DND-41 (cell line): ENCODE data around the gene AUTS2.

Experiments
- ATAC-seq: fragments of 200-7000 bp; cut with Tn5 transposase; 3 replicates; pipeline ENCODE4 v1.9.1; 2021; ENCODE audit warnings: low read depth; ENCODE audit not compliant: insufficient read depth
- DNase-seq: peaks from one replicate; pipeline ENCODE4 v3.0.0-alpha.2; 2020
- H2AFZ ChIP-seq: 2 replicates; pipeline ENCODE4 v1.6.0; 2012; ENCODE audit warnings: low read depth, low read length
- H3K27ac ChIP-seq: 2 replicates; pipeline ENCODE4 v1.5.1; 2012; ENCODE audit warnings: low read length, inconsistent platforms
- H3K27me3 ChIP-seq: fragments of 200-600 bp; sonication (generic); 2 replicates; pipeline ENCODE4 v1.6.0; 2012; ENCODE audit warnings: low read length, mild to moderate bottlenecking, inconsistent platforms; ENCODE audit not compliant: insufficient read depth, poor library complexity
- H3K36me3 ChIP-seq: 2 replicates; pipeline ENCODE4 v1.5.1; 2012; ENCODE audit warnings: low read length, inconsistent platforms; ENCODE audit not compliant: insufficient read depth
- H3K4me1 ChIP-seq: 2 replicates; pipeline ENCODE4 v1.5.1; 2012; ENCODE audit warnings: mild to moderate bottlenecking, low read length; ENCODE audit not compliant: insufficient read depth
- H3K4me2 ChIP-seq: 2 replicates; pipeline ENCODE4 v1.6.0; 2012; ENCODE audit warnings: mild to moderate bottlenecking, moderate library complexity, low read length, inconsistent platforms; ENCODE audit not compliant: insufficient read depth
- H3K4me3 ChIP-seq, 2 experiments: fragments of 200-600 bp in 1 of 2; shearing (Covaris generic) in 1 of 2; 2 replicates each; pipeline ENCODE4 v1.5.1; 2012 to 2016; ENCODE audit warnings: inconsistent platforms in 2 of 2, low read length in 2 of 2, mild to moderate bottlenecking in 2 of 2, low read depth in 1 of 2, moderate library complexity in 1 of 2
- H3K79me2 ChIP-seq: 2 replicates; pipeline ENCODE4 v1.6.0; 2012; ENCODE audit warnings: low read length, inconsistent platforms; ENCODE audit not compliant: insufficient read depth
- H3K9ac ChIP-seq: 2 replicates; pipeline ENCODE4 v1.6.0; 2012; ENCODE audit warnings: low read depth, mild to moderate bottlenecking, inconsistent platforms, low read length, moderate library complexity
- H3K9me3 ChIP-seq: 2 replicates; pipeline ENCODE4 v1.5.1; 2012; ENCODE audit warnings: low read length, moderate library complexity, mild to moderate bottlenecking, inconsistent platforms; ENCODE audit not compliant: insufficient read depth, severe bottlenecking
- H4K20me1 ChIP-seq: 2 replicates; pipeline ENCODE4 v1.6.0; 2012; ENCODE audit warnings: low read length; ENCODE audit not compliant: insufficient read depth
- CTCF ChIP-seq: IDR thresholded peaks from 2 replicates; pipeline ENCODE4 v1.5.1; 2012; ENCODE audit warnings: borderline replicate concordance, low read length, moderate library complexity, mild to moderate bottlenecking; ENCODE audit not compliant: poor library complexity, severe bottlenecking; ENCODE audit errors: extremely low read depth
- EZH2 ChIP-seq: IDR thresholded peaks from 3 replicates; pipeline ENCODE4 v1.6.1; 2012; ENCODE audit warnings: borderline replicate concordance, low read depth, mild to moderate bottlenecking, moderate library complexity, low read length, inconsistent platforms; ENCODE audit not compliant: severe bottlenecking

The AUTS2 gene

DNA sequence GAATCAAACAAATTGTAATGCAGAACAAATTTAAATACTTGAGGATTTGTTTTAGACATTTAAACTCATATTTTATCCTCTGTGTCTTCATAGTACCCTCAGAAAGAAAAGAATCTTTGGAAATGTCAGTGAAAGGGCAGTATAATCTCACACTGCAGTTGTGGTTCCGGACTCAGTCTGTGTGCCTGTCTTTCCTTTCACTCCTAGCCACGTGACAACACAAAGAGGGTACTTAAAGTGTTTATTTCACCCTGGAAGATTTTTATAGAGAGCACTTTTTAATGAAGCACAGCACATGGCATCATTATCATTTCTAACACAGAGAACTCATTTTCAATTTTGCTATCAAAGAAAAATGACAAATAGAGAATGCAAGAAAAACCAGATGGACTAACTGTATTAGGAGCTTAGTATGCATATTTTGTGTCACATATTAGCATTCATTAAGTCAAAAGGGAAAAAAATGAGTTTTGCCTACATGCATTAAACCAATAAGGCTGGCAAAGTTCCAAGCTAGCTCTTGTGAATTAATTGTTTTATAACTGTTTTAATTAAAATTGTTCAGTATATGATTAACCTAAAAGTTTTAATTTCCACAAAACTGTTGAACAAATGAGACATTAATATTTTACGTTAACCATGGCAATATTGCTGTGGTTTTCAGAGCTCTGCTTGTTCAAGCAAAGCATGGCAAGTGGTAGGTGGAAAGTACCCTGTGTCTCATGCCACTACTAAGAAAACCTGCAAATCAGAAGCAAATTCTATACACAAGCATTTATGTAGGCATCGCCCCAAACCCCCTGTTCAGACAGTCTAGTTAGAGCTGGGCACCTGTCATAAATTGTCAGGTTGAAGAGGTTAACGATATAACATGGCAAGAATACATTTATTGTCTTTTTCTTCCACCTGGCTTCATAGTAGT is 65.9 kb downstream of the AUTS2 start:
- H3K27ac ChIP-seq: no peak overlapping the region
- DNase-seq (no peak), ATAC-seq (no peak)
- H3K36me3 ChIP-seq: no peaks in the 10 kb centered on the region
- no peak overlapping the region for H3K4me3 ChIP-seq
- peaks cover 45% of the 10 kb centered on the region for H4K20me1 ChIP-seq
- no peak for TF ChIP-seq CTCF
- TF ChIP-seq EZH2: no peak
- H3K79me2 ChIP-seq: peaks cover 70% of the 10 kb centered on the region
- H3K4me1 ChIP-seq: no peaks in the 10 kb centered on the region
- no peaks in the 10 kb centered on the region for H3K9me3 ChIP-seq
- no peak overlapping the region for H2AFZ ChIP-seq
- H3K9ac ChIP-seq: no peak overlapping the region
- no peaks in the 10 kb centered on the region for H3K27me3 ChIP-seq
- no peak overlapping the region for H3K4me2 ChIP-seq

DNA sequence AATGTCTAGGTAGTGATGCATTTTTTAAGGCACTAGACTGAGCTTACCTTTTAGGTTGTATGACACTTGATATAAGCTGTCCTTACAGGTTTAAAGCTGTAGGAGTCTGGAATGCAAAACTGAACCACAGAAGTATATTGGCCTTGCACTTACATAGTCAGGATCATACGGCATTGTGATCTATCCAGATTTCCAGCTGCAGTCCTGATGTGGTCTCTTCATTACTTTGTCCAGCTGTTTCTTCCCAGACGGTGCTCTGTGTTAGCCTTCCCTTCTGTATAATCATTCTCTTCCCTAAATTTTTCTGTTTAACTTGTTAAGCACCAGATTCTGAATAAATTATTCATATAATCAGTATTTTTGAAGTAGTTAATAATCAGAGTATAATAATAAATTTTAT is 67.1 kb downstream of the AUTS2 start:
- no peaks in the 10 kb centered on the region for H3K9me3 ChIP-seq
- no peaks in the 10 kb centered on the region for H3K4me1 ChIP-seq
- no peak for ATAC-seq
- H3K4me2 ChIP-seq: no peak overlapping the region
- H3K9ac ChIP-seq: no peak overlapping the region
- TF ChIP-seq CTCF (no peak), EZH2 (no peak)
- H3K79me2 ChIP-seq: peaks cover 71% of the 10 kb centered on the region
- no peaks in the 10 kb centered on the region for H3K36me3 ChIP-seq
- no peak overlapping the region for H3K27ac ChIP-seq
- no peaks in the 10 kb centered on the region for H3K27me3 ChIP-seq
- peaks cover 43% of the 10 kb centered on the region for H4K20me1 ChIP-seq
- no peak overlapping the region for H3K4me3 ChIP-seq
- no peak for DNase-seq
- no peak overlapping the region for H2AFZ ChIP-seq

GRCh38 chr7:69668339-69668870 is 70.1 kb downstream of the AUTS2 start:
- Histone ChIP-seq H3K4me2 (no peak overlapping the region), H3K9me3 (no peaks in the 10 kb centered on the region), H3K4me3 (no peak overlapping the region), H3K9ac (no peak overlapping the region), H3K79me2 (peaks cover 72% of the 10 kb centered on the region), H3K27me3 (no peaks in the 10 kb centered on the region), H3K36me3 (no peaks in the 10 kb centered on the region), H2AFZ (no peak overlapping the region), H3K27ac (no peak overlapping the region), H4K20me1 (peaks cover 42% of the 10 kb centered on the region), H3K4me1 (no peaks in the 10 kb centered on the region)
- DNase-seq (no peak), ATAC-seq (no peak)
- TF ChIP-seq CTCF (no peak), EZH2 (no peak)
